Lower leg skin (tissue), 4 donors: ENCODE data around the gene ARAP1. TPM values are rescaled to one million over a fixed set of nuclear protein-coding genes. Genes with fewer than 3 reads are reported as not detected.

Experiments used
- DNase-seq, 2 donors: peaks; one replicate each; pipeline ENCODE4 v3.0.0-alpha.2; 2019; ENCODE audit warnings: low spot score in 2 of 2
- H3K4me3 ChIP-seq: fragments of 200-600 bp; sonication (generic); 2 replicates; pipeline ENCODE4 v1.5.1; 2017; ENCODE audit warnings: mild to moderate bottlenecking, low read depth; ENCODE audit not compliant: poor library complexity, severe bottlenecking
- POLR2A ChIP-seq, 2 donors: fragments of 450-650 bp; IDR thresholded peaks; one replicate each; pipeline ENCODE4 v1.6.1; 2016 to 2017; ENCODE audit warnings: antibody characterized with exemption in 2 of 2, mild to moderate bottlenecking in 1 of 2, moderate library complexity in 1 of 2
- WGBS, 2 donors: methylation state at CpG; one replicate each; pipeline ENCODE4 v1.1.5; 2018; 5-methylcytosine and 5-hydroxymethylcytosine counted together
- intact Hi-C: fragments of 100-400 bp; cut with DNase I; formaldehyde crosslinking; loops from one replicate; pipeline ENCODE4 v1.15.0; 2023; ENCODE audit warnings: low total_unique reads
- total RNA-seq, 4 donors: library from RNA; depleted of rRNA; stranded (reverse); fragments of >200 nt; gene quantifications; one replicate each; pipeline ENCODE4 v1.1.0, GENCODE V29; 2016
- TF ChIP-seq, protein P1 (sequence below), 3 donors: fragments of 450-650 bp; IDR thresholded peaks; one replicate each; pipeline ENCODE4 v1.5.1; 2016; ENCODE audit warnings: antibody characterized with exemption in 3 of 3, mild to moderate bottlenecking in 3 of 3, moderate library complexity in 2 of 3

The ARAP1 gene
- total RNA-seq, 4 donors from 2014 or later: 60.6 to 89.6 (median 80.6) TPM

GRCh38 chr11:72679869-72680268 is 72.3 kb downstream of the ARAP1 start:
- 39 to 50% methylated on average over 5 of the region's 5 CpGs for WGBS, 2 donors
- intact Hi-C loops: no loop called here
- no peak overlapping the region for H3K4me3 ChIP-seq
- no peak for DNase-seq
- TF ChIP-seq, protein P1, sequence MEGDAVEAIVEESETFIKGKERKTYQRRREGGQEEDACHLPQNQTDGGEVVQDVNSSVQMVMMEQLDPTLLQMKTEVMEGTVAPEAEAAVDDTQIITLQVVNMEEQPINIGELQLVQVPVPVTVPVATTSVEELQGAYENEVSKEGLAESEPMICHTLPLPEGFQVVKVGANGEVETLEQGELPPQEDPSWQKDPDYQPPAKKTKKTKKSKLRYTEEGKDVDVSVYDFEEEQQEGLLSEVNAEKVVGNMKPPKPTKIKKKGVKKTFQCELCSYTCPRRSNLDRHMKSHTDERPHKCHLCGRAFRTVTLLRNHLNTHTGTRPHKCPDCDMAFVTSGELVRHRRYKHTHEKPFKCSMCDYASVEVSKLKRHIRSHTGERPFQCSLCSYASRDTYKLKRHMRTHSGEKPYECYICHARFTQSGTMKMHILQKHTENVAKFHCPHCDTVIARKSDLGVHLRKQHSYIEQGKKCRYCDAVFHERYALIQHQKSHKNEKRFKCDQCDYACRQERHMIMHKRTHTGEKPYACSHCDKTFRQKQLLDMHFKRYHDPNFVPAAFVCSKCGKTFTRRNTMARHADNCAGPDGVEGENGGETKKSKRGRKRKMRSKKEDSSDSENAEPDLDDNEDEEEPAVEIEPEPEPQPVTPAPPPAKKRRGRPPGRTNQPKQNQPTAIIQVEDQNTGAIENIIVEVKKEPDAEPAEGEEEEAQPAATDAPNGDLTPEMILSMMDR (IDR thresholded peaks at IDR 0.05): no peak
- no peak for TF ChIP-seq POLR2A (IDR thresholded peaks at IDR 0.05)

- no peak for TF ChIP-seq POLR2A (IDR thresholded peaks at IDR 0.05)
- TF ChIP-seq, protein P1 (IDR thresholded peaks at IDR 0.05): no peak
- H3K4me3 ChIP-seq: no peak overlapping the region
- intact Hi-C loops: no loop called here
- WGBS, 2 donors: 52 to 65% methylated on average over 8 of the region's 8 CpGs
- DNase-seq: no peak
Measured at GRCh38 chr11:72678524-72678923, 73.7 kb downstream of the ARAP1 start.

GRCh38 chr11:72676861-72677341 is 75.3 kb downstream of the ARAP1 start:
- no peak overlapping the region for H3K4me3 ChIP-seq
- TF ChIP-seq, protein P1 (IDR thresholded peaks at IDR 0.05): no peak
- no peak for TF ChIP-seq POLR2A (IDR thresholded peaks at IDR 0.05)
- intact Hi-C loops: no loop called here
- peak in 1 of 2 donors; percentile 91 for DNase-seq
- WGBS, 2 donors: 1 to 3% methylated on average over 28 to 30 of the region's 30 CpGs

DNA sequence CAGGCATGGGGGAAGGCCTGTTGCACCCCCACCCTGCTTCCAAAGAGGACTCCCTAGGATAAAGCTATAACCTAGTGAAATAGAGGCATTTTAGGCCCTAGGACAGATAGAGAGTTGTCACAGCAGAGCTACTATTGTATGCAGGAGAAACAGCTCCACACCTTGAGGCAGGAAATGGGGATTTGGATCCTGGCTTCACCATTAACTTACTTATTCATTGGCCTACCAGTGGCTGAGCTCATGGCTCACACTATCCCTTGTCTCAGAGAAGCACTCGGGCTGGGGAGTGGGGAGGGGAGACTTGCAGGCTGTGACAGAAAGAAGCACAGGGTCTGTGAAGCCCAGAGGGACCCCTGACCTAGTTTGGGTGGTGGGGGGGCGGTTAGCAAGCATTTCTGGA is 77.0 kb downstream of the ARAP1 start:
- no peak for DNase-seq
- intact Hi-C loops: no loop called here
- TF ChIP-seq, protein P1 (IDR thresholded peaks at IDR 0.05): no peak
- no peak for TF ChIP-seq POLR2A (IDR thresholded peaks at IDR 0.05)
- 39 to 51% methylated on average over 2 of the region's 2 CpGs for whole genome bisulfite sequencing, 2 donors
- H3K4me3 ChIP-seq: no peak overlapping the region

DNA sequence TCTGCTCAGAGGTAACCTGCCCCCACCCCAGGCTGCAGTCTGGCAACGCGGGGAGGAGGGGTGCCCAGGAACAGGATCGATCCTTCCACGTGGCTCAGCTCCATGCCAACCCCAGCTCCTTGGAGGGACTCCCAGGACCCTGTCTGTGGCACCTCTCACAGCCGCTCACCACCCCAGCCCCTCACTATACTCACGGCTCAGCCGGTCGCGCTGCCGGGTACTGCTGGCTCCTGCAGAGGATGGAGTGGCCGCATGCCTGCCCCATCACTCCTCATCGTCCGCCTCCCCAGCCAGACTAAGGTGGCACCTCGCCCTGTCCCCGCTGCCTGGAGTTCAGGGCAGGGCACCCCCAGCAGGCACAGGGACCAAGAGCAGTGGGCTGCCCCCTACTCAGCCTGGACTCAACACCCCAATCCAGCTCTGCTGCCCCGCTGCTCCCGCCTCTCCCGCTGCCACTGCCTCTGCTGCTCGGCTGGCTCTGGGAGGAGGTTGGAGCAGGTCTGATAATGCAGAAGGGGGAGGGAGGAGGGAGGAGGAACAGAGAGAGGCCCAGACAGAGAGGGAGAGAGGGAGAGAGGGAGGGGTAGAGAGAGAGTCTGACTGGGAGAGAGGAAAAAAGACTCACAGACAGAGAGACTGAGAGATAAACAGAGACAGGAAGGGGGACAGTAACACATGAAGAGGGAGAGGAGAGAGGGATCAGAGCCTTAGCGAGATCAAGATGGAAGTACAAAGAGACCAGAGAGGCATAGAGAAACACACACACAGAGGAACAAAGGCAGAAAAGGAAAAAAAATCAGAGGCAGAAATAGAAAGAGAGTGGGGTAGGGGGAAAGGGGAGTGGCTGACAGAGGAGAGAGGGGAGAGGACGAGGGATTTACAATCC is 78.0 kb downstream of the ARAP1 start, which contains the start of gene PDE2A:
PDE2A (minus strand) TSS at position 480 of the 886 bp plus-strand sequence; CDS start at position 265, 215 bp downstream.
- intact Hi-C loops: no loop called here
- no peak within 1 kb of the TSS for H3K4me3 ChIP-seq
- TF ChIP-seq, protein P1 (IDR thresholded peaks at IDR 0.05): no peak
- TF ChIP-seq POLR2A (IDR thresholded peaks at IDR 0.05): no peak
- no peak for DNase-seq
- 5 to 7% methylated on average over 20 to 21 of the region's 21 CpGs for WGBS, 2 donors
